Stimulated activated effector memory CD8-positive, alpha-beta T cell treated with anti-CD3 and anti-CD28 coated beads, Interleukin-12 subunit alpha, Interleukin-12 subunit beta, amount 100 ng/mL, for 72 hours (primary cell): ENCODE data around the gene CASP14.
"Not testable (repeated sequence)": the region's sequence is repeated elsewhere in the genome, so short reads cannot be mapped to it uniquely, and the experiment has no call there.

ENCODE experiments used
- ATAC-seq: fragments of 150-1000 bp; cut with Tn5 transposase; 2 replicates; pipeline ENCODE4 v1.10.0; 2021
- DNase-seq, 2 donors: peaks; one replicate each; pipeline ENCODE4 v3.0.0; 2021 to 2022; ENCODE audit warnings: low spot score in 2 of 2
- H3K27ac Mint-ChIP-seq: one replicate; pipeline ENCODE4 v1.8.0; 2022; ENCODE audit warnings: mild to moderate bottlenecking, mixed read lengths
- H3K36me3 Mint-ChIP-seq: one replicate; pipeline ENCODE4 v1.8.0; 2022; ENCODE audit warnings: mild to moderate bottlenecking, mixed read lengths
- H3K4me1 Mint-ChIP-seq: one replicate; pipeline ENCODE4 v1.8.0; 2022; ENCODE audit warnings: mixed read lengths
- H3K4me3 Mint-ChIP-seq: one replicate; pipeline ENCODE4 v1.8.0; 2022; ENCODE audit warnings: mild to moderate bottlenecking, mixed read lengths
- H3K9me3 Mint-ChIP-seq: one replicate; pipeline ENCODE4 v1.8.0; 2022; ENCODE audit warnings: mixed read lengths

CASP14 gene

GRCh38 chr19:15048885-15049541, at the start of gene CASP14:
CASP14 (plus strand) TSS chr19:15049480; CDS start chr19:15052252, 2,772 bp downstream.
- Mint-ChIP-seq H3K4me3 (no peak within 1 kb of the TSS), H3K9me3 (no peaks in the 10 kb centered on the region), H3K27ac (no peak within 1 kb of the TSS), H3K4me1 (no peaks in the 10 kb centered on the region), H3K36me3 (no peaks in the 10 kb centered on the region)
- ATAC-seq (no peak), DNase-seq (no peak)

DNA sequence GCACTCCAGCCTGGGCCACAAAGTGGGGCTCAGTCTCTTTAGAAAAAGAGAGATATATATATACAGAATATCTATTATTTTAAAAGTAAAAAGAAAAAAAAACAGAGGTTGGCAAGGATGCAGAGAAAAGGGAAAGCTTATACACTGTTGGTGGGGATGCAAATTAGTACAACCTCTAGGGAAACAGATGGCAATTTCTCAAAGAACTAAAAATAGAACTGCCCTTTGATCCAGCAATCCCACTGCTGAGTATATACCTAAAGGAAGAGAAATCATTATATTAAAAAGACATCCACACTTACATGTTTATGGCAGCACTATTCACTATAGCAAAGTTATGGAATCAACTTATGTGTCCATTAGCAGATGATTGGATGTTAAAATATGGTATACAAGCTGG, 41.0 kb upstream of the CASP14 start:
- no peak for DNase-seq
- H3K27ac Mint-ChIP-seq, result no peak overlapping the region
- H3K4me3 Mint-ChIP-seq, result no peak overlapping the region
- H3K9me3 Mint-ChIP-seq, result no peaks in the 10 kb centered on the region
- ATAC-seq, result no peak
- H3K4me1 Mint-ChIP-seq, result no peaks in the 10 kb centered on the region
- H3K36me3 Mint-ChIP-seq, result no peaks in the 10 kb centered on the region

GRCh38 chr19:15010501-15011300, 38.6 kb upstream of the CASP14 start:
- H3K36me3 Mint-ChIP-seq, result no peaks in the 10 kb centered on the region
- no peaks in the 10 kb centered on the region for H3K9me3 Mint-ChIP-seq
- ATAC-seq (peak; percentile 11), DNase-seq (no peak)
- no peaks in the 10 kb centered on the region for H3K4me1 Mint-ChIP-seq
- H3K4me3 Mint-ChIP-seq, result no peak overlapping the region
- no peak overlapping the region for H3K27ac Mint-ChIP-seq

DNA sequence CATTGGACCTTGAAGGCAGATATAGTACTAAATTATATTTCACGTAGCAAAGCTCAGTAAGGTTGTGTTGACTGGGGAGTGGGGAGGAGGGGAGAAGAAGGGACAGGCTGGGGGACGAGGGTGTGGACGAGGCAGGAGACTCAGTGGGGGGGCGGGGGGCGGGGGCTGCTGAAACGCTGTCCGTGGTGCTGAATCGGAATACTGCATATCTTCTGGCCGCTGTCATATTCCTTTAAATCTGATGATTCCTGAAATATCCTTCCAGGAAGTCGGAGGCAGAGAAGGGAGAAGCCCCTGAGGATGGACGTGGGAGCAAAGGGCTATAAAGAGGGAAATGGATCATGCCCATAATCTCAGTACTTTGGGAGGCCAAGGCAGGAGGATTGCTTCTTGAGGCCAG, 34.7 kb upstream of the CASP14 start:
- H3K36me3 Mint-ChIP-seq, result no peaks in the 10 kb centered on the region
- H3K9me3 Mint-ChIP-seq, result no peaks in the 10 kb centered on the region
- no peak overlapping the region for H3K4me3 Mint-ChIP-seq
- ATAC-seq (no peak), DNase-seq (no peak)
- H3K4me1 Mint-ChIP-seq, result no peaks in the 10 kb centered on the region
- H3K27ac Mint-ChIP-seq, result no peak overlapping the region

DNA sequence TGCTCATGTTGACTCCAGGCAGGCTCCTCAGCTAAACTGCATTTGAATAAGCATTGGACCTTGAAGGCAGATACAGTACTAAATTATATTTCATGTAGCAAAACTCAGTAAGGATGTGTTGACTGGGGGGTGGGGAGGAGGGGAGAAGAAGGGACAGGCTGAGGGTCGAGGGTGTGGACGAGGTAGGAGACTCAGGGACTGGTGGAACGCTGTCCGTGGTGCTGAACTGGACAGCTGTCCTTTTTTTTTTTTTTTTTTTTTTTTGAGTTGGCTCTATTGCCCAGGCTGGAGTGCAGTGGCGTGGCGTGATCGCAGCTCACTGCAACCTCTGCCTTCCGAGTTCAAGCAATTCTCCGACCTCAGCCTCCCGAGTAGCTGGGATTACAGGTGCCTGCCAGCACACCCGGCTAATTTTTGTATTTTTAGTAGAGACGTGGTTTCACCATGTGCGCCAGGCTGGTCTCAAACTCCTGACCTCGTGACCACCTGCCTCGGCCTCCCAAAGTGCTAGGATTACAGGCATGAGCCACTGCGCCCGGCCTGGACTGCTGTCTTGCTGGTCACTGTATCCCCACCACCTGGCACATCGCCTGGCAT, 33.2 kb upstream of the CASP14 start:
- Mint-ChIP-seq H3K9me3 (no peaks in the 10 kb centered on the region), H3K27ac (no peak overlapping the region), H3K4me1 (no peaks in the 10 kb centered on the region), H3K4me3 (no peak overlapping the region), H3K36me3 (no peaks in the 10 kb centered on the region)
- DNase-seq (no peak), ATAC-seq (no peak)

- not testable (repeated sequence) for H3K36me3 Mint-ChIP-seq, H3K27ac Mint-ChIP-seq, H3K4me3 Mint-ChIP-seq, DNase-seq, H3K4me1 Mint-ChIP-seq, H3K9me3 Mint-ChIP-seq, ATAC-seq
These were observed 30.4 kb upstream of the CASP14 start for GRCh38 chr19:15018836-15019235.

- ATAC-seq (no peak), DNase-seq (no peak)
- H3K36me3 Mint-ChIP-seq, result no peaks in the 10 kb centered on the region
- no peaks in the 10 kb centered on the region for H3K9me3 Mint-ChIP-seq
- no peaks in the 10 kb centered on the region for H3K4me1 Mint-ChIP-seq
- no peak overlapping the region for H3K4me3 Mint-ChIP-seq
- no peak overlapping the region for H3K27ac Mint-ChIP-seq
These were observed 27.8 kb upstream of the CASP14 start for GRCh38 chr19:15021286-15022007.

GRCh38 chr19:15022752-15023151, 26.5 kb upstream of the CASP14 start:
- H3K36me3 Mint-ChIP-seq, result no peaks in the 10 kb centered on the region
- H3K9me3 Mint-ChIP-seq, result no peaks in the 10 kb centered on the region
- no peak overlapping the region for H3K4me3 Mint-ChIP-seq
- ATAC-seq, result no peak
- no peak for DNase-seq
- H3K27ac Mint-ChIP-seq, result no peak overlapping the region
- H3K4me1 Mint-ChIP-seq, result no peaks in the 10 kb centered on the region

DNA sequence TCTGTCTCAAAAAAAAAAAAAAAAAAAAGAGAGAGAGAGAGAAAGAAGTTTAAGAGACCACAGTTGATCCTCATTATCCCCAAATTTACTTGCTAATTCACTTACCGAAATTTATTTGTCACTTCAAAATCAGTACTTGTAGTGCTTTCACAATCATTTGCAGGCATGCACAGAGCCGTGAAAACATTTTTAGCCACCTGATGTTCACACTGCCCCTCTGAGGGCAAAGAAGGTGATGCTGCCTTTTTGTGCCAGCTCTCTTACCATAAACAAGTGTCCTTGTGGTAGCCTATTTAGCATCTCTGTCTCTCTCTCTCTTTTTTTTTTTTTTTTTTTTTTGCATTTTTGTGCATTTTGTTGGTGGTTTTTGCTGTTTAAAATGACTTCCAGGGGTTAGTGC, 24.1 kb upstream of the CASP14 start:
- ATAC-seq (no peak), DNase-seq (no peak)
- H3K4me1 Mint-ChIP-seq, result no peaks in the 10 kb centered on the region
- H3K4me3 Mint-ChIP-seq, result no peak overlapping the region
- H3K36me3 Mint-ChIP-seq, result no peaks in the 10 kb centered on the region
- H3K9me3 Mint-ChIP-seq, result no peaks in the 10 kb centered on the region
- H3K27ac Mint-ChIP-seq, result no peak overlapping the region

GRCh38 chr19:15028490-15028889, 20.8 kb upstream of the CASP14 start:
- no peaks in the 10 kb centered on the region for H3K36me3 Mint-ChIP-seq

DNA sequence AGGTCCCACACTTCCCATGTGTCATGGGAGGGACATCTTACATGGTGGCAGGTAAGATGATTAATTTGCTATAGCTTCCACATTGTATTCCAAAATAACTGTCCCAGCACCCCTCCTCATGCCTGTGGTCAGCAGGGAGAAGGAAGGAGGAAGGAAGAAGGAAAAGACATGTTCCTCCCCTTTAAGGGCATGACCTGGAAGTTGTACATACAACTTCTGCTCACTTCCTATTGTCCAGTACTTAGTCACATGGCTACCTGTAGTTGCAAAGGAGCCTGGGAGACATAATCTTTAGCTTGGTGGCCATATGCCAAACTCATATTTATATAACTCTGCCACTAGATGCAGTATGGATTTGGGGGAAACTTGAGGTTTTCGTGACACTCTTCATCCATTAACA, 17.6 kb upstream of the CASP14 start:
- no peaks in the 10 kb centered on the region for H3K36me3 Mint-ChIP-seq
- H3K9me3 Mint-ChIP-seq, result no peaks in the 10 kb centered on the region
- ATAC-seq (no peak), DNase-seq (no peak)
- no peak overlapping the region for H3K27ac Mint-ChIP-seq
- no peaks in the 10 kb centered on the region for H3K4me1 Mint-ChIP-seq
- no peak overlapping the region for H3K4me3 Mint-ChIP-seq

More at GRCh38 chr19:15028490-15028889, 20.8 kb upstream of the CASP14 start:
- ATAC-seq (no peak), DNase-seq (no peak)
- Mint-ChIP-seq H3K27ac (no peak overlapping the region), H3K4me3 (no peak overlapping the region), H3K9me3 (no peaks in the 10 kb centered on the region), H3K4me1 (no peaks in the 10 kb centered on the region)

DNA sequence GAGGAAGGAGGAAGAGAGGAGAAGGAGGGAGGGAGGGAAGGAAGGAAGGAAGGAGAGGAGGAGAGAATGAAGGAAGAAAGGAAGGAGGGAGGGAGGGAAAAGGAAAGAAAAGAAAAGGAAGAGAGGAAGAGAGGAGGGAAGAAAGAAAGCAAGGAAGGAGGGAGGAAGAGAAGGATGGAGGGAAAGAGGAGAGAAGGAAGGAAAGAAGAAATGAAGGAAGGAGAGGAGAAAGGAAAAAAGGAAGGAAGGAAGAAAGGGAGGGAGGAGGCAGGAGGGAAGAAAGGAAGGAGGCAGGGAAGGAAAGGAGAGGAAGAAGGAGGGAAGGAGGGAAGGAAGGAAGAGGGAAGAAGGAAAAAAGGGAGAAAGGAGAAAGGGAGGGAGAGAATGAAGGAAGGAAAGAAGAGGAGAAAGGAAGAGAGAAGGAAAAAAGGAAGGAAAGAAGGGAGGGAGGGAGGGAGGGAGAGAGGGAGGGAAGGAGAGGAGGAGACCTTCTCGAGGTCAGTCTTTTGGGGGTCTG, 13.4 kb upstream of the CASP14 start:
- no peak overlapping the region for H3K4me3 Mint-ChIP-seq
- H3K36me3 Mint-ChIP-seq, result no peaks in the 10 kb centered on the region
- no peaks in the 10 kb centered on the region for H3K4me1 Mint-ChIP-seq
- DNase-seq (no peak), ATAC-seq (no peak)
- H3K27ac Mint-ChIP-seq, result no peak overlapping the region
- no peaks in the 10 kb centered on the region for H3K9me3 Mint-ChIP-seq

GRCh38 chr19:15037586-15037985, 11.7 kb upstream of the CASP14 start:
- Mint-ChIP-seq H3K27ac (no peak overlapping the region), H3K4me3 (no peak overlapping the region), H3K4me1 (no peaks in the 10 kb centered on the region)

DNA sequence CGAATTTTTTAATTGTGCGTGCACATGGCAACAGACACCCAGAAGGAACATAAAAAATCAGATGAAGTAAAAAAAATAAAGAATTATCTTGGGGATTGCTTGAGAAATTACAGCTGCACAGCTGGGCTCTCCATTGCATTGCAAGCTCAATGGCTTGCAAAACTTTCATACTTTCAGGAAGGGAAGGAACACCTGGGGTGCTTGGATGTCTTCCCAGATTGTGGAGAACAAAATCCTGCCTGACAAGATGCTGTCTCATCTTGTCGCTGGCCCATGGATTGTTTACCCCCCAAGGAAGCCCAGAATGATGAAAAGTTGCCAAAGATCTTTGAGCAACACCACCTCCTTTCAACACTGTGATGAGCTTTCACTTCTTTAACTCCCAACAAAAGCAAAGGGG, 11.0 kb upstream of the CASP14 start:
- H3K27ac Mint-ChIP-seq, result no peak overlapping the region
- H3K4me1 Mint-ChIP-seq, result no peaks in the 10 kb centered on the region
- H3K4me3 Mint-ChIP-seq, result no peak overlapping the region
- ATAC-seq, result no peak
- DNase-seq, result no peak
- H3K36me3 Mint-ChIP-seq, result no peaks in the 10 kb centered on the region
- H3K9me3 Mint-ChIP-seq, result no peaks in the 10 kb centered on the region

More at GRCh38 chr19:15037586-15037985, 11.7 kb upstream of the CASP14 start:
- DNase-seq, result no peak
- Mint-ChIP-seq H3K36me3 (no peaks in the 10 kb centered on the region), H3K9me3 (no peaks in the 10 kb centered on the region)
- no peak for ATAC-seq

DNA sequence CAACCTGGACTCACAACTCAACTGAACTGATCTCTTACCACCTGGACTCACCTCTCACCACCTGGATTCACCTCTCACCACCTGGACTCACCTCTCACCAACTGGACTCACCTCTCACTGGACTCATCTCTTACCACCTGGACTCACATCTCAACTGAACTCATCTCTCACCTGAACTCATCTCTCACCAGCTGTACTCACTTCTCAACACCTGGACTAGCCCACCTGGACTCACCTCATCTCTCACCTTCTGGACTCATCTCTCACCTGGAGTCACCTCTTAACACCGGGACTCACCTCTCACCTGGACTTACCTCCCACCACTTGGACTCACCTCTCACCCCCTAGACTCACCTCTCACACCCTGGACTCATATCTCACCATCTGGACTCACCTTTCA, 7.3 kb upstream of the CASP14 start:
- H3K4me1 Mint-ChIP-seq, result no peaks in the 10 kb centered on the region
- H3K9me3 Mint-ChIP-seq, result no peaks in the 10 kb centered on the region
- no peaks in the 10 kb centered on the region for H3K36me3 Mint-ChIP-seq
- no peak for ATAC-seq
- no peak overlapping the region for H3K27ac Mint-ChIP-seq
- DNase-seq, result no peak
- H3K4me3 Mint-ChIP-seq, result no peak overlapping the region
